ENCODE data around the gene USP46.

The USP46 gene

DNA sequence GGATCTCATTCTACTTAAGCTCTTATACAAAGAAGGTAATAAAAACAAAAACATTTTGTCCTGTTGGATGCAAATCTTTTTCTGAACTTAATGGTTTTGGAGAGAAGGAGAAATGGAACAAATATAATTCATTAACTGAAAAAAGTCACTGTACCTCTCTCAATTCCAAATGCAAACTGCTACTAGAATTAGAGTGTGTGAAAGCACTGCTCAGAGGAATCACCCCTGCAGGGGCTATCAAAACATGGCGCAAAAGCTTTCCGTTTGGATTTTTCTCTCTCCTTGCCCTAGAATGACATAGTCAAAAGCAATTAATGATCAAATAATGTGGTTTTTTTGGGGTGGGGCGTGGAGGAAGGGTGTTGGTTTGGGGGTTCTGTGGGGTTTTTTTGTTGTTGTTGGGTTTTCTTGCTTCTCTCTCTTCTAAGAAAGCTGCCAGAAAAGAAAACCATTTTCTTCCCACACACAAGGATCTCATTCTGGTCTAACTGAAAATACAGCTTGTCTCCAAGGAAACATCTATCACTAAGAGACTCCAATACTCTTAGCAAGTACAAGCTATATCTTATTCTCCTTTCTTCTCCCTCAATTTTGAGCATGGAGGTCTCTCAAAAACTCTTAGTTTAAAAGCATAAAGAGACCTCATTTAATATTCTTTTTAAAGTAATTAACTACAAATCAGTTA is 41.6 kb downstream of the USP46 start:
- no peak for DNase-seq

DNA sequence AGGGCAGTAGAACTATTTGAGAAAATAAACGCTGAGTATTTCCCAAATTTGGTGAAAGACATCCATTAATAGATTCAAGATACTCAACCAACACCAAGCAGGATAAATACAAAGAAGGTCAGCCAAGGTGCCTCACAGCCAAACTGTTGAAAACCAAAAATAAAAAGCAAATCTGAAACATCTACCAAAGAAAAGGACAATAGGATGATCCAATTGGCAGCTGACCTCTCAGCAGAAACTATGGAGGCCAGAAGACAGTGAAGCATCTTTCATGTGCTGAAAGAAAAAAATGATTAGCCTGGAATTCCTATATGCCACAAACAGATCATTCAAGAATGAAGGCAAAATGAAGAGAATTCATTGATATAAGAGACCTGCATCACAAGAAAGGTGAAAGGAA is 44.9 kb downstream of the USP46 start:
- DNase-seq: no peak

DNA sequence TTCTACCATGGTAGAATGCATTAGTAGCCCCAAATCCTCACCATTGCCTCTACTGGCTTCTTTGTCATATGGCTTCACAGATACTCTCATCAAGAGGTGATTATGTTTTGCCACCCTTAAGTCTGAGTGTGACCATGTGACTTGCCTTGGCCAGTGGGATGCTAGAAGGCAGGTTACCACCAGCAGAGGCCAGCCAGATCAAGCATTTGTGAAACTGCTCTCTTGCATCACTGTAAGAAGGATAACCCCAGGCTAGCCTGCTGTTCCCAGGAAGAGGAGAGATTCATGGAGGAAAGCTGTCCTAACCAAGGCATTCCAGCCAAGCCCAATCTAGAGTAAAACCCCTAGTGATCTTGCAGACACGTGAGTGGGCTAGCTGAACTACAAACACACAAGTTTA is 46.8 kb downstream of the USP46 start:
- DNase-seq: no peak

DNA sequence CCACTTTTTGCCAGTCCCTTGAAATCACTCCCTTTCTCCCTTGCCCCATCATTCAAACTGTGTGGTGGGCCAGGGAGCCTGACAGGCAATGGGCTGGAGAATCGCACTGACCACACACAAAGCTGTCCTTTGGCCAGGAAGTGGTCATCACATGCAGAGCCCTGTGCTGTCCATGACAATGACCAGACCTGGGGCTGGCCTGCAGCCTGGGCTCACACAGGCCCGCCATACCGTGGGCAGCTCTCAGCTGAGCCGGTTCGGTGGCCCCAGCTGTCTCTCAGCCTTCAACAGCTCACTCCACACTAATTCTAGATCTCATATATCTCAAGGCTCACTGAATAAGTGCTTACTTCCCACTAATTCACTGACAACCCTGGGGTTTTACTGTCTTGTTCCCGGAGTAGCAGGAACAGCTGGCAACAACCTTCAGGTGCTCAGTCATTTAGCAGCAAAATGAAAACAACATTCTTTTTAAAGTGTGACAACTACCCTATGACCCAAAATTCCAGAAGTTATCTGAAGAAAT is 48.0 kb downstream of the USP46 start:
- no peak for DNase-seq

DNA sequence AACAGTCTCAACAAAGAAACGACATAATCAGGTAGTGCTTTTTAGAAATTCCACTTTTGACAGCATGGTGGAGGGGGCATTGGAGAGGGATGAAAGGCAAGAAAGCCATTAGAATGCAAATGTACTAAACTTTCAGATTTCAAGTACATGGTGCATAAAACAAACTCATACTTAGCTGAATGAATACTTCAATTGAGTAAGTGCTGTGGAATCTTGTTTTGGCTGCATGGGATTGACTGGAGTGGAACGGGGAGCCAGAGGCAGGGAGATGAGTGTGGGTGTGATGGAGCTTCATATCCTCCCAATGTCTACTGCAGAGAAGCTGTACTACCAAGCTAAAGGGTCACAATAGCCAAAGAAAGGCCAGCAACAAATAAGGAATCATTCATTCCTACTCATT is 52.4 kb downstream of the USP46 start:
- DNase-seq: no peak

DNA sequence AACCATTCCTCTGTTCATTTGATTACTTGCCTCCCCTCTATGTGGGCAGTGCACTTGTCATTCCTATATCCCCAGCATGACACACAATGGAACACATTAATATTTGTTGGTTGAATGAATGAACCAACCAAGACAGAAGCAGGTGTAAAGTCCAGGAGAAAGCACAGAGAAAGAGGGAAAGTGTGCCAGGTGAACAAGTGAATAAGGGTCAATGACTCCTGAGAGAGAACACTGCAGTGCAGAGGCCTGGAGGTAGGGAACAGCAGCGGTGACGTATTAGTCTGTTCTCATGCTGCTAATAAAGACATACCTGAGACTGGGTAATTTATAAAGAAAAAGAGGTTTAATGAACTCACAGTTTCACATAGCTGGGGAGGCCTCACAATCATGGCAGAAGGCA is 53.1 kb downstream of the USP46 start:
- DNase-seq: no peak

DNA sequence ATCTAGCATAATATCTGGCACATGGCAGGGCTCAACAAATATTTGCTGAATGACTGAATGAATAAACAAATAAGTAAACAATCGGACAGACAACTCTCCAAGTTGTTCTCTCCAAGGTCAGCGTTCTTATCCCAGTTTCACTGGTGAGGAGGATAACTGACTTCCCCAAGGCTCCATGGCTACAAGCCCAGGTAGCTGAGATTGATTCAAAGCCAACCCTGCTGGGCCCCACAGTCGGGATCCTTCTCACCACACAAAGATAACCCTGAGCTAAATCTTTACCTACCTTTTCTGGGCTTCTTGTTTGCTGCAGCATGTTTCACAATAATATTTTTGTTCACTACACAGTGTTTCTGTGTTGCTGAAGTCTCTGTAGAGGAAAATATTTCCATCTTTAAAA is 54.9 kb downstream of the USP46 start:
- no peak for DNase-seq

DNA sequence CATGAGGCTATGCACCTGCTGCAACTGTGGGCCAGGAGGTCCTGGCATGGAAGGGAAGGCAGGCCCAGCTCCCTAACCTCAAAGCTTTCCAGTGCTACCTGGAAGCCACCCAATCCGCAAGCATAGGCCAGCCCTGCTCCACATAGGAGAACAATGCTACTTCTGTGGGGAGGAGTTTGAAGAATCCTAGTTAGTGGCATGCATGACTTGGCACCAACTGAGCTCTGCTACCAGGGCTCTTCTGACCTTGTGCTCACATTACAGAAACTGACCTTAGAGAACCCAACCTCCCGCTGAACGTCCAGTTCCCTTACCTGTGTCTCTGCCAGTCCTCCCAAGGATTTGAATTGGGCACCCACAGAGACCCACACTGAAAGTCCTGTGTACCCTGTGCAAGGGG is 58.8 kb downstream of the USP46 start:
- no peak for DNase-seq

DNA sequence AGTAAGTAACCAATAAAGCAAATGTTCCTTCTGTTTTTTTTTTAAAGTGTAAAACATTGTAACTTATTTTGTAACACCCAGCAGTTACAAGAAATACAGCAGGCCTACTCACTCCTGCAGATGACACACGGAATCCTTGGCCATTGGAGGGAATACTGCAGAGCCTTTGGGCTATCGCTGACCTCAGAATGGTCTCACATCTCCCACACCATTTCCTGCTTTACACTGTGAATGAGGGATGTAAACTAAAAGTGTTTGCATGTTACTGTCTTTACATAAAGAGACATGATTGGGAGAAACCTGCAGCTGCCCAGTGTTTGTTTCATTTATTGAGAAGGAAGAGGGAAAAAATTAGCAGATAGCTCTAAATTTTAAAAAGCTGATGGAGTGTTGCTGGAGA is 64.1 kb downstream of the USP46 start:
- DNase-seq: no peak

DNA sequence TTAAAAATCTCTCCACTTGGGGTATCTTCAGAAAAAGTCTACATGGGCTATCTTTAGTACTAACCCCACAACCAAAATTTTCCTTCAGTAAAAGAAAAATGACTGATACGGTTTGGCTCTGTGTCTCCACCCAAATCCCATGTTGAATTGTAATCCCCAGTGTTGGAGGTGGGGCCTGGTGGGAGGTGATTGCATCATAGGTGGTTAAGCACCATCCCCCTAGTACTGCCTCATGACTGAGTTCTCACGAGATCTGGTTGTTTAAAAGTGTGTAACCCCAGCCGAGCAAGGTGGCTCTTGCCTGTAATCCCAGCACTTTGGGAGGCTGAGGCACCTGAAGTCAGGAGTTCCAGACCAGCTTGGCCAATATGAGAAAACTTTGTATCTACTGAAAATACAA is 66.8 kb downstream of the USP46 start:
- DNase-seq: no peak

DNA sequence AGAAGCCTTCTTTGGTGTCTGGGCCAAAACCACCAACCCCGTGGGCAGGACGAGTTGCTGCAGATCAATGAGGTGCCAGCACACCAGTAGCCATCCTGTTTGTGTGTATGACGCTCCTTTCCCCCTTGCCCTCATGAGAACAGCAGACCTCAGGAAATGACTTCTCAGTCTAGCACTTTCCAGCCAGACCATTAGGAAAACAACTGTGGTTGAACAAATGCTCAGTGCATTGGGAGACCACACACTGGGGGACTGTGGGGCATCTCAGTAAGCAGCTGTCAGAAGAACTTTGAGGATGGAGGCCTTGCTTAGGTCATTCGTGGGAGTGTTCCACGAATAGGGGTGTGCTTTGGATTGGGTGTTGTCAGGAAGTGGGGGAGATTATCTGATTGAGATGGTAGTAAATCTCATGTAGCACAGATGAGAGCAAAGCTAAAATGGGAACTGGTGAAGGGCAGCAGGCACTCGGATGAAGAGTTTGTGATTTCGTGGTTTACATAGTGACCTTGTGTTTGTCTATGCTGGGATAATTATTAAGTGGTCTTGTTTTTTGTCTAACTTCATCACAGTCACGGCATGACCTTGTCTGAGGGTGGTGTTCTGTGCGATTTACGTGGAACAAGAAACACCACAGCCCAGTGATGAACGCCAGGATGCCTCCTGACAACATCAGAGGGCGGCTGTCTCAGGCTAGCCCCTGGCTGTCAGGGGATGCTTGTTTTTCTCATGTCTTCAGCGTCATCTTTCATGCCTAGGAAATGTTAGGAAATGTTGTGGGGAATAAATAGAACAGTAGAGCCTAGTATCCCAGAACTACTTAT is 70.1 kb downstream of the USP46 start:
- peak in 1 of 2 donors; percentile 88 for DNase-seq

DNA sequence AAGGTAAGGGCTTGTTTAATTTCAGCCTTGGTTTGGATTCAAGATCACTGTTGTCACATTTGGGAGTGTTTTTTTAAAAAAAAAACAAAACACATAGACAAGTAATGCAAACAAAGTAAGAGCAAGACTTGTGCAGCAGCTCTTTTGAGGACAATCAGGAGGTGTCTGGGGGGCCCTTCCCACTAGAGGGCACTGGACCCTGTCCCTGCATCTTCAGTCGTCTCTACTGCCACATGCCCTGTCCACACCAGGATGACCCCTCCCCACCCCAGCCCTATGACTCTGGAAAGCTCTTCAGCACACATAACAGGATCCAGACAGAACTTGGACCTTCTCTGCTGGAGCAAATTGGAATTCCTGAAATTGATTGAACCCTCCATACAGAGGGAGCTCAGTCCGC is 71.0 kb downstream of the USP46 start:
- no peak for DNase-seq

DNA sequence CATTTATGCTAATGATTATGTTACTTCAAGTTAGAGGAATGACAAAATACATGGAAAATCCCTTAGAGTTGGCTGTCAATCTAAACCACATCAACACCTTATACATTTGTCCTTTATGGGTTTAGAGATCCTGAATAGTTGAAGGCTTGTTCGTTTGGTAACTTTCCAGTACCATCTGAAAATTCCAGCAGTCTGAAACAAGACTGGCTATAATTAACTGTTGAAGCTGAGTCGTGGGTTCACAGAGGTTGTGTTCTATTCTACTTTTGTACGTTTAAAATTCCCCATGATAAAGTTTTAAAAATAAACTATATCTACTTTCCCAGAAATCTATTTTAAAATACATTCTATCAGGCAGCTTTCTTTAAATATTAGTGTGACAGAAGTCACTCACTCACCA is 73.0 kb downstream of the USP46 start:
- DNase-seq: no peak

DNA sequence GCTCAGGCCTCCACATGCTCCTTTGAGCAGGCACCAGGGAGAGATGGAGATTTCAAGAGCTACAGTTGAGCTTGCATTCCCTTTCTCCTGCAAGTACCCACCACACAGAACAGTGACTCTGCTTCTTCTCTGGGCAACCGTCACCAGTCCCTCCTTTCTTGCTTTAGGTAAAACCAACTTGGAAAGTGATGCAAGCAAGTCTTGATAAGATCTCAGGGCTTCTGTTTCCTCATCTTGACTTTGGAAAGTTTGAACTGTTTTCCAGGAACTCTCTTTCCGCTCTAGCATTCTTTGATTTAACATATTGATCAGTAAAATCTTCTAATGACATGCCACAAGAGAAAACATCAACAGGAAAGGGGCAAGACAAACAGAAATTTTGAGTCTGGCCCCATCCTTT is 73.7 kb downstream of the USP46 start:
- no peak for DNase-seq

DNA sequence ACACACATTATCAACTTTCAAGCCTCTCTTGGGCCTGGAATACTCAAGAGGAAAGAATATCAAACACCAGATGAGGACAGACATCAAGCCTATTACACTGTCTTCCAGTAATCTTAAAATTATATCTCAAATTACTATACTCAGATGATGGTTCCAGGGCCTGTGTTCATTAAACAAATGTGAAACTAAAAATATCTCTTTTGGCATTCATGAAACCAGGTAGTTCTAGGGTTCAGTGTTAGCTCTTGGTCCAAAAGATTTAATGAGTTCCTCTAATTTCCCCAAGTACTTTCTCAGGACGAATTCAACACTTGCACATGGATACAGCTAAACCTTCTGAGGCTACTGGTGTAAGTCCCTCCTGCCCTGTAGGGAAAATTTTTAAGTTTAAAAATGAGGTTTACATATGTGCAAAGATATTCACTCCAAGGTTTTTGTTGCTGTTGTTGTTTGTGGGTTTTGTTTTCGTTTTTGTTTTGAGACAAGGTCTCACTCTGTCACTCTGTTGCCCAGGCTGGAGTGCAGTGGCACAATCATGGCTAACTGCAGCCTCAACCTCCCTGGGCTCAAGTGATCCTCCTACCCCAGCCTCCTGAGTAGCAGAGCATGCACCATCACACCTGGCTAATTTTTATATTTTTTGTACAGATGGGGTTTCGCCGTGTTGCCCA is 79.4 kb downstream of the USP46 start:
- no peak for DNase-seq

DNA sequence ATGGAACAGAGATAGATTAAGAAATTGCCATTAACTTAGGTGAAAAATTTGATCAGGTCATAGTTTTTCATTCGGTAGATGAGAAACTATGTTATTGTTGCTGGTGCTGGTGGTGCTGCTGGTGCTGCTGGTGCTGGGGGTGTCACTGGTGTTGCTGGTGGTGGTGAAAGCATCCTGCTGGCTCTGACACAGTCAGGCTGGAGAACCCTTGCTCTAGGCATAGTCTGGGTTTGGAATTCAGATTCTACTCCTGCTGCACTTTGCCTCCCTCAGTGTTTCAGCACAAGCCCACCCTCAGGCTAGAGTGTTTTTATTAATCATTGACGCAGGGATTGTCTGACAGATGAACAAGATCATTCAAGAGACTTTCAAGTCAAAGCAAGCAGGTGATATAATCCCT is 80.2 kb downstream of the USP46 start:
- DNase-seq: no peak

DNA sequence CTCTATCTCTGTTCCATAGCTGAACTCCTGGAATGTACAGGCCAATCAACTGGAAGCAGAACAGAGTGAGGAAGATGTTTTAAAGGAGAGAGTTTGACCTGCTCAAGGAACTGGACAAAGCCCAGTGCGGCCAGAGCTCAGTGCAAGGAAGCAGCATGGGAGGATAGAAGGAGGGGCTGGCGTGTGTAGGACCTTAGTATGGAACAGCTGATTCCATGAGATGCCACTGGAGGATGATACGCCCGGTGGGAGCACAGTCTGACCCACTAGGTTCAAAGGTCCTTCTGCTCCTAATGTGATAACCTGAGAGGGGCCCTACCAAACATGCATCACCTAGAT is 81.5 kb downstream of the USP46 start:
- DNase-seq: no peak

DNA sequence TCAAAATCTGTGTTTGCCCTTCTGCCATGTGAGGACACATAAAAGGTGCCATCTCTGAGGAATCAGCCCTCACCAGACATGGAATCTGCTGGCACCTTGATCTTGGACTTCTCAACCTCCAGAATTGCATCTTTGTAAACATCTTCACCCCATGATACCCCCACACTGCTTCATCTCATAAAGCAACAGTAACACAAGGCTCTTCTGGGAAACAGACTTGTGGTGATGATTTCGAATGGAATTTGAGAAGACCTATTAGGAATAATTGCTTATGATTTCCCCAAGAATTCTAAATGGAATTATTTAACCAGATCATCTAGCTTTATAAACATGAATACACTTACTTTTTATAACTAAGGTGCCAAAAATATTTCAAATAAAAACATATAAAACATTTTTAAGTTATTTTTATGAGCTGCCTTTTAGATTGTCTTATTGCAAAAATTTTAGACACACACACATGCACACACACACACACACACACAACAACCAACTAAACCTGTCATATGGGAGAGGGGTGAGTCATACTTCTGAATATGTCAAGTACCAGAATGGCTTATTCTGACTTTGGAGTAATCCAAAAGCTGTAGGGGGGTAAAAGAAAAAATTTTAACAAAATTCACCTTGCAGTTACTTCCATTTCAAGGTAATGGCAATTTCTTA is 82.0 kb downstream of the USP46 start:
- DNase-seq: no peak

DNA sequence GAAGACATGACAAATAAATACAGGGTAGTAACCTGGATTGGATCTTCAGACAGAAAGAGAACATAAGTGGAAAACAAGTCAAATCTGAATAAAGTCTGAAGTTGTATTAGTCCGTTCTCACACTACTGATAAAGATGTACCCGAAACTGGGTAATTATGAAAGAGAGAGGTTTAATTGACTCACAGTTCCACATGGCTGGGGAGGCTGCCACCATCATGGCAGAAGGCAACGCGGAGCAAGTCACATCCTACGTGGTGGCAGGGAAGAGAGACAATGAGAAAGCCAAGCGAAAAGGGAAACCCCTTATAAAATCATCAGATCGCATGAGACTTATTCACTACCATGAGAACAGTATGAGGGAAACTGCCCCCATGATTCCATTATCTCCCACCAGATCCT is 82.8 kb downstream of the USP46 start:
- no peak for DNase-seq

DNA sequence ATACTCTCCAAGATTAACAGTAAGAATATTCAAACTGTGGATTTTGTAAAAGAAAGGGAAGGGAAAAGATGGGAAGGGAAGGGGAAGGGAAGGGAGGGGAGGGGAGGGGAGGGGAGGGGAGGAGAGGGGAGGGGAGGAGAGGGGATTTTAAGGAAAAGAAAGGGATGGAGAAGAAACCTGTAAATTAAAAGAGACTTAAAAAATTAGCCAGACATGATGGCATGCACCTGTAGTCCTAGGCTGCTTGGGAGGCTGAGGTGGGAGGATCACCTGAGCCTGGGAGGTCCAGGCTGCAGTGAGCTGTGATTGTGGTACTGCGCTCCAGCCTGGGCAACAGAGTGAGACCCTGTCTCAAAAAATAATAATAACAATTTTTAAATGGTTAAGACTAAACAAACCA is 83.7 kb downstream of the USP46 start:
- DNase-seq: no peak

DNA sequence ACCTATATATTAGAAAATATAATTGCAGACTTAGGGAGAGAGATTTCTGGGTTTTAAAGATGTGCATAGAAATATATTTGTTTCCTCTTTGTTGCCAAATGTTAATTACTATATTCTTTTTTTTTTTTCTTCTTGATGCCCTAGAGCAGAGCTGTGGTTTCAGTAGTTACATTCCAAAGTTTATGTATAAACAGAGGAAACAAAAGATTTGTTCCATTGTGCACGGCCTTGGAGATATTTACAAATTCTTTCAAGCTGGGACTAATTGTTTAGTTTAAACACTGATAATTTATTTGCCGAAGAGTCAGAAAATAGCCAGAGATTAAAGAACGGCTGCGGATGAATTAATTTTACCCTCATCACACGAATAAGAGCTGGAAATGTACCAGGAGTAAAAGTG is 85.1 kb downstream of the USP46 start:
- no peak for DNase-seq

DNA sequence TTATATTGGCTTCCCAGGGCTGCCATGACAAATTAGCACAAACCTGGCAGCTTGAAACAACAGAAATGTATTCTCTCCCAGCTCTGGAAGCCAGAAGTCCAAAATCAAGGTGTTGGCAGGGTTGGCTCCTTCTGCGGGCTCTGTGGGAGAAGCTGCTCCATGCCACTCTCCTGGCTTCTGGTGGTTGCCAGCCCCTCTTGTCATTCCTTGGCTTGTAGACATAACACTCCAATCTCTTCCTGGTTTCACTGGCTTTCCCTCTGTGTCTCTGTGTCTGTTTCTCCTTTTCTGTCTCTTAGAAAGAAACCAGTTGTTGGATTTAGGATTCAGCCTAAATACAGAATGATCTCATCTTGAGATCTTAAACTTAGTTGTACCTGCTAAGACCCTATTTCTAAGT is 85.5 kb downstream of the USP46 start:
- DNase-seq: no peak

DNA sequence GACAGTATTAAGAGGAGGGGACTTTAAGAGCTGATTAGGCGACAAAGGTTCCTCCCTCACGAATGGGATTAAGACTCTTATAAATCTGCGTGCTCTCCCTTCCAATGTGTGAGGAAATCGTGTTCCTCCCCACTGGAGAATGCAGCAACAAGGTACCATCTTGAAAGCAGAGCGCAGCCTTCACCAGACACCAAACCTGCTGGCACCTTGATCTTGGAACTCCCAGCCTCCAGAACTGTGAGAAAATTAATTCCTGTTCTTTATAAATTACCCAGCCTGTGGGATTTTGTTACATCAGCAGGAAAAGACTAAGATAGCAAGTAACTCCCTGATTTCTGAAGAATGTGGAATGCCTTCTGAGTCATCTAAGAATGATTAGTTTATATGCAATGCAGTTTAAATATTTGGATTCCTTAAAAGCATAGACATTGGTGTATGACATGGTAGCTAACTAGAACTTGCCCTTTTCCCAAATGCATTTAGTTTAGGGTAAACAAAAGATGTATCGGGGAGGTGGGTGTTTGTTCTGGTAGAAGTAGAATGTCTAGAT is 86.1 kb downstream of the USP46 start:
- no peak for DNase-seq

Measured in bone marrow (tissue), 2 donors.